Neural cell (in vitro differentiated cells): Measurements from ENCODE around the gene ANKLE1.

Experiments used
- EP300 ChIP-seq: fragments of 450-650 bp; conservative IDR thresholded peaks from 2 replicates; pipeline ENCODE4 v1.6.1; 2014; ENCODE audit warnings: antibody characterized with exemption, mild to moderate bottlenecking, moderate library complexity; ENCODE audit not compliant: poor library complexity, severe bottlenecking
- EZH2 ChIP-seq: fragments of 200-600, 300-800 bp; shearing (Covaris generic), sonication (generic); IDR thresholded peaks from 2 replicates; pipeline ENCODE4 v1.6.1; 2014; ENCODE audit warnings: antibody characterized with exemption, low read length, borderline replicate concordance, mild to moderate bottlenecking; ENCODE audit not compliant: insufficient read depth, poor library complexity, severe bottlenecking
- POLR2AphosphoS5 ChIP-seq: IDR thresholded peaks from 2 replicates; pipeline ENCODE4 v1.6.1; 2012
- RAD21 ChIP-seq: fragments of 450-650 bp; conservative IDR thresholded peaks from 2 replicates; pipeline ENCODE4 v1.6.1; 2014; ENCODE audit warnings: antibody characterized with exemption, mild to moderate bottlenecking, moderate library complexity
- TAF1 ChIP-seq: IDR thresholded peaks from 2 replicates; pipeline ENCODE4 v1.6.1; 2012; ENCODE audit warnings: low read depth
- TF ChIP-seq, protein P1 (sequence below): fragments of 450-650 bp; IDR thresholded peaks from 2 replicates; pipeline ENCODE4 v1.5.1; 2014; ENCODE audit warnings: antibody characterized with exemption, mild to moderate bottlenecking, moderate library complexity; ENCODE audit not compliant: poor library complexity, severe bottlenecking
- TF ChIP-seq, protein P2 (sequence below): IDR thresholded peaks from 2 replicates; pipeline ENCODE4 v1.6.1; 2012; ENCODE audit warnings: borderline replicate concordance

DNA sequence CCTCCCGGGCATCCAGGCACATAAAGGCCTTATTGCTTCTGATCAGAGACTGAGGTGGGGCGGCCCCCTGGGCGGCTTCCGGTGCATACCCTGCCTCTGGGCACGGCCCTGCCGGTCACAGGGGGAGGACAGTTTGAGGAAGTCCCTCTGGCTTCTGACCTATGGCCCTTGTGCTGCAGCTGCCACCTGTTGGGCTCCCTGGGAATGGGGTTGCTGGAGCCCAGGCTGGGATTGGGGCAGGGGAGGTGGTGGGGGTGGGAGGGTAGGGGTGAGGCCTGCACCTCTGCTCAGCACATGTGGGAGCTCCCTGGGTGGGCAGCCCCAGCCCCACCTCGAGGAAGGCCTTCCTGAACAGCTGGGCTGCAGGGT lies 42.2 kb downstream of the ANKLE1 start:
- TF ChIP-seq EZH2 (no peak), TAF1 (no peak), EP300 (no peak), RAD21 (no peak), POLR2AphosphoS5 (no peak)
- TF ChIP-seq, protein P1, sequence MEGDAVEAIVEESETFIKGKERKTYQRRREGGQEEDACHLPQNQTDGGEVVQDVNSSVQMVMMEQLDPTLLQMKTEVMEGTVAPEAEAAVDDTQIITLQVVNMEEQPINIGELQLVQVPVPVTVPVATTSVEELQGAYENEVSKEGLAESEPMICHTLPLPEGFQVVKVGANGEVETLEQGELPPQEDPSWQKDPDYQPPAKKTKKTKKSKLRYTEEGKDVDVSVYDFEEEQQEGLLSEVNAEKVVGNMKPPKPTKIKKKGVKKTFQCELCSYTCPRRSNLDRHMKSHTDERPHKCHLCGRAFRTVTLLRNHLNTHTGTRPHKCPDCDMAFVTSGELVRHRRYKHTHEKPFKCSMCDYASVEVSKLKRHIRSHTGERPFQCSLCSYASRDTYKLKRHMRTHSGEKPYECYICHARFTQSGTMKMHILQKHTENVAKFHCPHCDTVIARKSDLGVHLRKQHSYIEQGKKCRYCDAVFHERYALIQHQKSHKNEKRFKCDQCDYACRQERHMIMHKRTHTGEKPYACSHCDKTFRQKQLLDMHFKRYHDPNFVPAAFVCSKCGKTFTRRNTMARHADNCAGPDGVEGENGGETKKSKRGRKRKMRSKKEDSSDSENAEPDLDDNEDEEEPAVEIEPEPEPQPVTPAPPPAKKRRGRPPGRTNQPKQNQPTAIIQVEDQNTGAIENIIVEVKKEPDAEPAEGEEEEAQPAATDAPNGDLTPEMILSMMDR = no peak
- TF ChIP-seq, protein P2, sequence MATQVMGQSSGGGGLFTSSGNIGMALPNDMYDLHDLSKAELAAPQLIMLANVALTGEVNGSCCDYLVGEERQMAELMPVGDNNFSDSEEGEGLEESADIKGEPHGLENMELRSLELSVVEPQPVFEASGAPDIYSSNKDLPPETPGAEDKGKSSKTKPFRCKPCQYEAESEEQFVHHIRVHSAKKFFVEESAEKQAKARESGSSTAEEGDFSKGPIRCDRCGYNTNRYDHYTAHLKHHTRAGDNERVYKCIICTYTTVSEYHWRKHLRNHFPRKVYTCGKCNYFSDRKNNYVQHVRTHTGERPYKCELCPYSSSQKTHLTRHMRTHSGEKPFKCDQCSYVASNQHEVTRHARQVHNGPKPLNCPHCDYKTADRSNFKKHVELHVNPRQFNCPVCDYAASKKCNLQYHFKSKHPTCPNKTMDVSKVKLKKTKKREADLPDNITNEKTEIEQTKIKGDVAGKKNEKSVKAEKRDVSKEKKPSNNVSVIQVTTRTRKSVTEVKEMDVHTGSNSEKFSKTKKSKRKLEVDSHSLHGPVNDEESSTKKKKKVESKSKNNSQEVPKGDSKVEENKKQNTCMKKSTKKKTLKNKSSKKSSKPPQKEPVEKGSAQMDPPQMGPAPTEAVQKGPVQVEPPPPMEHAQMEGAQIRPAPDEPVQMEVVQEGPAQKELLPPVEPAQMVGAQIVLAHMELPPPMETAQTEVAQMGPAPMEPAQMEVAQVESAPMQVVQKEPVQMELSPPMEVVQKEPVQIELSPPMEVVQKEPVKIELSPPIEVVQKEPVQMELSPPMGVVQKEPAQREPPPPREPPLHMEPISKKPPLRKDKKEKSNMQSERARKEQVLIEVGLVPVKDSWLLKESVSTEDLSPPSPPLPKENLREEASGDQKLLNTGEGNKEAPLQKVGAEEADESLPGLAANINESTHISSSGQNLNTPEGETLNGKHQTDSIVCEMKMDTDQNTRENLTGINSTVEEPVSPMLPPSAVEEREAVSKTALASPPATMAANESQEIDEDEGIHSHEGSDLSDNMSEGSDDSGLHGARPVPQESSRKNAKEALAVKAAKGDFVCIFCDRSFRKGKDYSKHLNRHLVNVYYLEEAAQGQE = no peak
